ENCODE measurements around the gene LAPTM5. TPM values are rescaled to one million over a fixed set of nuclear protein-coding genes. Genes with fewer than 3 reads are reported as not detected.

Gene LAPTM5
- total RNA-seq, 1 donor from 2014 or later = 424 TPM

GRCh38 chr1:30713311-30713710 is 44.3 kb downstream of the LAPTM5 start:
- no peak for ATAC-seq
- Histone ChIP-seq H3K4me3 (no peak overlapping the region), H3K9me3 (peaks cover 5% of the 10 kb centered on the region), H3K27ac (no peak overlapping the region), H3K4me1 (no peaks in the 10 kb centered on the region), H3K27me3 (no peaks in the 10 kb centered on the region), H3K36me3 (no peaks in the 10 kb centered on the region)
- no peak for DNase-seq
- intact Hi-C loops (cut with DNase I) = no loop called here
- TF ChIP-seq, protein P1, sequence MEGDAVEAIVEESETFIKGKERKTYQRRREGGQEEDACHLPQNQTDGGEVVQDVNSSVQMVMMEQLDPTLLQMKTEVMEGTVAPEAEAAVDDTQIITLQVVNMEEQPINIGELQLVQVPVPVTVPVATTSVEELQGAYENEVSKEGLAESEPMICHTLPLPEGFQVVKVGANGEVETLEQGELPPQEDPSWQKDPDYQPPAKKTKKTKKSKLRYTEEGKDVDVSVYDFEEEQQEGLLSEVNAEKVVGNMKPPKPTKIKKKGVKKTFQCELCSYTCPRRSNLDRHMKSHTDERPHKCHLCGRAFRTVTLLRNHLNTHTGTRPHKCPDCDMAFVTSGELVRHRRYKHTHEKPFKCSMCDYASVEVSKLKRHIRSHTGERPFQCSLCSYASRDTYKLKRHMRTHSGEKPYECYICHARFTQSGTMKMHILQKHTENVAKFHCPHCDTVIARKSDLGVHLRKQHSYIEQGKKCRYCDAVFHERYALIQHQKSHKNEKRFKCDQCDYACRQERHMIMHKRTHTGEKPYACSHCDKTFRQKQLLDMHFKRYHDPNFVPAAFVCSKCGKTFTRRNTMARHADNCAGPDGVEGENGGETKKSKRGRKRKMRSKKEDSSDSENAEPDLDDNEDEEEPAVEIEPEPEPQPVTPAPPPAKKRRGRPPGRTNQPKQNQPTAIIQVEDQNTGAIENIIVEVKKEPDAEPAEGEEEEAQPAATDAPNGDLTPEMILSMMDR (IDR thresholded peaks at IDR 0.05) = no peak

- ATAC-seq = no peak
- Histone ChIP-seq H3K9me3 (peaks cover 5% of the 10 kb centered on the region), H3K4me1 (no peaks in the 10 kb centered on the region), H3K4me3 (no peak overlapping the region), H3K27ac (no peak overlapping the region), H3K27me3 (no peaks in the 10 kb centered on the region), H3K36me3 (no peaks in the 10 kb centered on the region)
- TF ChIP-seq, protein P1 (IDR thresholded peaks at IDR 0.05) = no peak
- DNase-seq = no peak
- intact Hi-C loops (cut with DNase I) = no loop called here
These were observed 45.0 kb downstream of the LAPTM5 start for GRCh38 chr1:30712583-30712982.

- ATAC-seq = no peak
- Histone ChIP-seq H3K4me1 (no peaks in the 10 kb centered on the region), H3K27me3 (no peaks in the 10 kb centered on the region), H3K4me3 (no peak overlapping the region), H3K27ac (no peak overlapping the region), H3K36me3 (no peaks in the 10 kb centered on the region), H3K9me3 (peaks cover 3% of the 10 kb centered on the region)
- TF ChIP-seq, protein P1 (IDR thresholded peaks at IDR 0.05) = no peak
- no peak for DNase-seq
- intact Hi-C loops (cut with DNase I) = no loop called here
These were observed 47.2 kb downstream of the LAPTM5 start for GRCh38 chr1:30710407-30710806.

GRCh38 chr1:30708361-30708728 is 49.2 kb downstream of the LAPTM5 start:
- Histone ChIP-seq H3K27ac (no peak overlapping the region), H3K4me1 (no peaks in the 10 kb centered on the region), H3K36me3 (no peaks in the 10 kb centered on the region), H3K4me3 (no peak overlapping the region), H3K27me3 (no peaks in the 10 kb centered on the region), H3K9me3 (no peaks in the 10 kb centered on the region)
- ATAC-seq (no peak), DNase-seq (no peak)
- TF ChIP-seq, protein P1 (IDR thresholded peaks at IDR 0.05) = no peak
- intact Hi-C loops (cut with DNase I) = no loop called here

- H3K27me3 ChIP-seq = no peaks in the 10 kb centered on the region
- no peaks in the 10 kb centered on the region for H3K36me3 ChIP-seq
- no peaks in the 10 kb centered on the region for H3K4me1 ChIP-seq
- peak; percentile 80 for DNase-seq
- no peak overlapping the region for H3K27ac ChIP-seq
- ATAC-seq = peak; percentile 88
- H3K4me3 ChIP-seq = no peak overlapping the region
- H3K9me3 ChIP-seq = no peaks in the 10 kb centered on the region
- intact Hi-C loops (cut with DNase I) = no loop called here
- TF ChIP-seq, protein P1 (IDR thresholded peaks at IDR 0.05) = peak; percentile 76
These were observed 49.9 kb downstream of the LAPTM5 start for GRCh38 chr1:30707412-30708360.
